ENCODE results near the gene MIA.
"Not testable (repeated sequence)": the region's sequence is repeated elsewhere in the genome, so short reads cannot be mapped to it uniquely, and the experiment has no call there.

MIA gene

DNA sequence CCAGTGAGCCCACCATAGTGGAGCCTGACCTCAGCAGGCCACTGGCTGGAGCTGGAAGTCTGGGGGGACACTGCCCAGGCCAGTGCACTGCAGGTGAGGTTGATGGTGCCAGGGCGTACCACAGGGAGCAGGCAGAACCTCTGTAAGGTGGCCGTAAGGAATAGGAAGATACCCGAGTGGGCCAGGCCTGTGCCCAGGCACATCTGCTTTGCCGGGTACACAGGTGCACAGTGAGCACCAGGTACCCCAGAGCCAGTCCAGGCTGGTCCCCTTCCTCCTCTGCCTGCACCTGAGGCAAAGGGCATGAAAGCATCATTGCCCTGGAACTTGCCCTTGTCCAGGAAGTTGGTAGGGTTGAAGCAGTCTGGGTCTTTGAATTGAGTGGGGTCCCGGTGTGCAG is 33.2 kb downstream of the MIA start:
- Histone ChIP-seq H3K9me3 (no peaks in the 10 kb centered on the region), H3K4me3 (no peak overlapping the region), H3K27ac (peak overlapping the region in 1 of 2 donors; percentile 97), H3K36me3 (peaks cover 11 to 27% (median 21%) of the 10 kb centered on the region in 3 donors), H3K4me1 (peaks cover 7 to 90% (median 75%) of the 10 kb centered on the region in 4 donors), H3K27me3 (no peaks in the 10 kb centered on the region)
- intact Hi-C loops (cut with DNase I; ENCODE audit: low total_unique reads): loop anchor here (10.0 kb wide), 1 partner anchor 54 kb away; the partner anchor contains the start of genes ACTMAP and SNRPA
- DNase-seq: no peak
- TF ChIP-seq, protein P1, sequence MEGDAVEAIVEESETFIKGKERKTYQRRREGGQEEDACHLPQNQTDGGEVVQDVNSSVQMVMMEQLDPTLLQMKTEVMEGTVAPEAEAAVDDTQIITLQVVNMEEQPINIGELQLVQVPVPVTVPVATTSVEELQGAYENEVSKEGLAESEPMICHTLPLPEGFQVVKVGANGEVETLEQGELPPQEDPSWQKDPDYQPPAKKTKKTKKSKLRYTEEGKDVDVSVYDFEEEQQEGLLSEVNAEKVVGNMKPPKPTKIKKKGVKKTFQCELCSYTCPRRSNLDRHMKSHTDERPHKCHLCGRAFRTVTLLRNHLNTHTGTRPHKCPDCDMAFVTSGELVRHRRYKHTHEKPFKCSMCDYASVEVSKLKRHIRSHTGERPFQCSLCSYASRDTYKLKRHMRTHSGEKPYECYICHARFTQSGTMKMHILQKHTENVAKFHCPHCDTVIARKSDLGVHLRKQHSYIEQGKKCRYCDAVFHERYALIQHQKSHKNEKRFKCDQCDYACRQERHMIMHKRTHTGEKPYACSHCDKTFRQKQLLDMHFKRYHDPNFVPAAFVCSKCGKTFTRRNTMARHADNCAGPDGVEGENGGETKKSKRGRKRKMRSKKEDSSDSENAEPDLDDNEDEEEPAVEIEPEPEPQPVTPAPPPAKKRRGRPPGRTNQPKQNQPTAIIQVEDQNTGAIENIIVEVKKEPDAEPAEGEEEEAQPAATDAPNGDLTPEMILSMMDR (IDR thresholded peaks at IDR 0.05): no peak

DNA sequence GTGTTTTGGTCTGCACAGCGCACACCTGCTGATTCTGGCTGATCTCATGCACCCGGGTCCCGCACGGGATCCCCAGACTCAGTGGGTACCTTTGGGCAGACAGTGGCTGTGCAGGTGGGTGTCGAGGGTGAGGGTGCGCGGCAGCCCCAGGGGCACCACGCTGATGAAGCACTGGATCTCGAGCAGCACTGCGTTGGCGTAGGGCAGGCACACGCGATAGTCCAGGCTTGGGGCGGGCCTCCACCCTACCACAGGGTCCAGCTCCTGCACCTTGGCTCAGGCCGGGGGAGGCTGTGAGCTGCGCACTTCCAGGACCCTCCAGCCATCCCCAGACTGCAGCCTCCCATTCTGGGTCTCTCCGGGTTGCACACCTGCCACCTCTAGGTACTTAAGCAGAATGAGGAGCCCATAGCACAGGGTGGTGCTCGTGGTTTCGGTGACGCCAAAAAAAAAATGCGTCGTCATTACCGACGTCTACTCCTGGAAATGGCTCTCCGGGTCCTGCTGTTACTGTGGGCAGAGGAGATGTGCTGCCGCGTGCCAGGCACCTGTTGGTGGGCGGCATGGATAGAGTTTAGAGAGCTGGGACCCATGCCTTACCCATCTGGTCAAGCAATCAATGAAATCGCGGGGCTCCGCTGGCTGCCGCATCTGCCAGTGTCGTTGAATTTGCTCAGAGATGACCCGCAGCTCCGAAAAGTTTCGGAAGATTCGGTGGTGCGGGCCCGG is 34.2 kb downstream of the MIA start:
- Histone ChIP-seq H3K27ac (peak overlapping the region; percentile 67 to 72), H3K4me3 (peak overlapping the region; percentile 51 to 57), H3K4me1 (peaks cover 7 to 83% (median 64%) of the 10 kb centered on the region in 4 donors), H3K27me3 (no peaks in the 10 kb centered on the region), H3K36me3 (peaks cover 11 to 26% (median 21%) of the 10 kb centered on the region in 3 donors), H3K9me3 (no peaks in the 10 kb centered on the region)
- no peak for DNase-seq
- TF ChIP-seq, protein P1 (IDR thresholded peaks at IDR 0.05): no peak
- intact Hi-C loops (cut with DNase I; ENCODE audit: low total_unique reads): loop anchor here (10.0 kb wide), 1 partner anchor 55 kb away; the partner anchor contains the start of genes ACTMAP and SNRPA

DNA sequence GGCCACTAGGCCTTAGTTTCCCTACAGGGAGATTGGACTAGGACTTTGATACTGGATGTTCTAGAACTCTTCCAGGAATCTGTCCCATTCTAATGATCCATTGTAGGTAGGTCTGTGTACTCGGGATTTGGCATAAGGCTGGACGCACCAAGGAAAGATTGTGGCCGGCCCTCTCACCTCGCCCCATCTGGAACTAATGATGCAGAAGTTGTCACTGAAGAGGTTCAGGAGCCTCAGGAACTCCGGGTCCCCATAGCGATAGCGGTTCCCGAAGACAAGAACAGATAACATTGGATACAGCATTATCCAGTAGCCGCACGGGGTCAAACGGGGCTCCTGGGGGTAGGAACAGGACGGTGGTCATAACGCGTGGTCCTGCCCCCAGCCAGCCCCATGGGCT is 34.8 kb downstream of the MIA start:
- intact Hi-C loops (cut with DNase I; ENCODE audit: low total_unique reads): no loop called here
- DNase-seq: no peak
- no peaks in the 10 kb centered on the region for H3K27me3 ChIP-seq
- peak overlapping the region; percentile 67 to 72 for H3K27ac ChIP-seq
- TF ChIP-seq, protein P1 (IDR thresholded peaks at IDR 0.05): no peak
- H3K9me3 ChIP-seq: no peaks in the 10 kb centered on the region
- H3K36me3 ChIP-seq: peaks cover 11 to 26% (median 21%) of the 10 kb centered on the region in 3 donors
- peaks cover 7 to 76% (median 58%) of the 10 kb centered on the region in 4 donors for H3K4me1 ChIP-seq
- H3K4me3 ChIP-seq: peak overlapping the region; percentile 51 to 57

DNA sequence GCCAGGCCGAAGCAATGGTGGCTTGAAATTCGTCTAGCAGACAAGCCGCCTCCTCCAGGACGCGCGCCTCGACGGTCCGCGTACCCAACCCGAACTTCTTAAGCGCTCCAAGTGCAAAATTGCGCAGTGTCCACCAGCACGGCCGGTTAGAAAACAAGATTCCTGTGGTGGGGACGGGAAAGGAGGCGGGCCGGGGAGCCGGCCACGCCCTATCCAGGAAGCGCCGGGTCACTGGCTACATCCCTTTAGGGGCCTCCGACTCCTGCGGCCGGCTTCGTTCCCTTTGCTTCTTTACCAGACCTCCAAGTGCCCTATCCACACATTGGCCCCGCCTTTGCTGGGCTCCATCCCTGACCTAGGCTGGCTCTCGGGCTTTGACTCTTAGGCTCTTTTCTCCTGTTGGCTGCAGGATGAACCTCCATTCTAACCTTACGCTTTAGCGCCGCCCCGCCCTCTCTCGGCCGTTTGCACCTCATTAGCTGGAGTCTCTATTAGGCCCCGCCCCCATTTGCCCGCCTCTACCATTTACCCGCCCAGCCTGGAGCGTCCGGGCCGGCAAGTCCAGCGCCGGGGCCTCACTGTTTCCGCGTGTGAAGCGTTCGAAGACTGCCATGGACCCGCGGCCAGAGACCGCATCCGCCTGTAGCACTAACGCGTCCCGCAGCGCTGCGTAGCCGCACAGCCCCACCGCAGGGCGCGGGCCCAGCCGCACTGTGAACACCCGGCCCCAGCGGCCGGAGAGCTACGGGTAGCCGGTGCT is 35.5 kb downstream of the MIA start:
- intact Hi-C loops (cut with DNase I; ENCODE audit: low total_unique reads); H3K9me3 ChIP-seq; H3K27me3 ChIP-seq: not testable (repeated sequence)
- TF ChIP-seq, protein P1 (IDR thresholded peaks at IDR 0.05): peak; percentile 13 to 31
- Histone ChIP-seq H3K36me3 (peaks cover 11 to 22% (median 21%) of the 10 kb centered on the region in 3 donors), H3K4me3 (peak overlapping the region; percentile 51 to 57), H3K27ac (peak overlapping the region; percentile 67 to 72), H3K4me1 (peaks cover 7 to 70% (median 52%) of the 10 kb centered on the region in 4 donors)
- peak; percentile 81 to 94 for DNase-seq

DNA sequence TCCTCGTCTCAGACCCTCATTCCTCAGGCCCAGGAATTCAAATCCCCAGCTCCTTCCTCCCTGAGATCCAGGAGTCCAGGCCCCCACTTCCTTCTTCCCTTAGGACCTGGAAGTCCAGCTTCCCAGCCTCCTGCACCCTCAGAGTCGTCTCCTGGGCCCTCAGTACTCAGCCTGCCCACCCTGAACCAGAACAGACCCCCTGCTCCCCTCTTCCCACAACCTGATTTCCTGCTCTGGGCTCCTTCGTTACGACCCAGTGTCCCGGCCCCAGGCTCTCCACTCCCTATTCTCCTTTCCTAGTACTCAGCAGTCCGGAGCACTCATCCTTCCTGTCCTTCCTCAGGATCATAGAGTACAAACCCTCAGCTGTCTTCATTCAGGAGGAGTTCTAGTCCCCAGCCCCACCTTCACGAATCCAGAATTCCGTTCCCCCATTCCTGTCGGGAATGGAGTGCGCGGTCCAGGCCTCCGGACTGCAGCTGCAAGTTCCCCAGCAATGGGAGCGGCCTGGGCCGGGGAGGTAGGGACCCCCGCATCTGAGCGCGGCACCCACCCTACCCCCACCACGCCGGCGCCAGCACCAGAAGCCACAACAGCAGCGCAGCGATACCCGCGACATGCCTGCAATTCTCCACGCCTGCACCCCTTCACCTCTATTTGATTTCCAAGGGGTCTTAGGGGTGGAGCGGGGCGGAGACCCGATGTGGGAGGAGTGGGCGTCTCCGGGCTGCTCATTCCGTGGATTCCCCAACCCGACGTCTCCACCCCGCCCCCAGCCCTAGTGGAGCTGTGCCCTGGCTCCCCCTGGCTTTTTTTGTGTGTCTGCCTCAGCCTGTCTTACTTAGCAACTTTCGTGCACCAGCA is 36.4 kb downstream of the MIA start:
- no peak for DNase-seq
- Histone ChIP-seq H3K4me1 (peaks cover 0 to 61% (median 43%) of the 10 kb centered on the region in 4 donors), H3K9me3 (no peaks in the 10 kb centered on the region), H3K27me3 (no peaks in the 10 kb centered on the region), H3K36me3 (peaks cover 11 to 22% (median 21%) of the 10 kb centered on the region in 3 donors), H3K4me3 (peak overlapping the region; percentile 51 to 57), H3K27ac (peak overlapping the region; percentile 67 to 72)
- intact Hi-C loops (cut with DNase I; ENCODE audit: low total_unique reads): no loop called here
- TF ChIP-seq, protein P1 (IDR thresholded peaks at IDR 0.05): no peak

DNA sequence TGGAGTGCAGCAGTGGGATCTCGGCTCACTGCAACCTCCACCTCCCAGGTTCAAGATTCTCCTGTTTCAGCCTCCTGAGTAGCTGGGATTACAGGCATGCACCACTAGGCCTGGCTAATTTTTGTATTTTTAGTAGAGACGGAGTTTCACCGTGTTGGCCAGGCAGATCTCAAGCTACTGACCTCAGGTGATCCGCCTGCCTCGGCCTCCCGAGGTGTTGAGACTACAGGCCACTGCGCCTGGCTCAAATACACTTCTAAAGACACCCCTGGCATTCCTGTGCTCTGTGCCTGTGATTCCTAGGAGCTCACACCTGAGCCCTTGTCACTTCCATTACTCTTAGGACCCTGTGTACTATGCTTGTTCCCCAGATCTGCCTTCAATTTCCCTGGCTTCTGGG is 37.2 kb downstream of the MIA start:
- H3K27ac ChIP-seq: peak overlapping the region in 1 of 2 donors; percentile 39
- peaks cover 11 to 20% (median 16%) of the 10 kb centered on the region in 3 donors for H3K36me3 ChIP-seq
- H3K27me3 ChIP-seq; H3K9me3 ChIP-seq; intact Hi-C loops (cut with DNase I; ENCODE audit: low total_unique reads); H3K4me3 ChIP-seq; DNase-seq: not testable (repeated sequence)
- H3K4me1 ChIP-seq: peaks cover 0 to 52% (median 36%) of the 10 kb centered on the region in 4 donors
